Measurements from ENCODE around the gene COQ8B. TPM values are rescaled to one million over a fixed set of nuclear protein-coding genes. Genes with fewer than 3 reads are reported as not detected.

COQ8B gene
- total RNA-seq, 2 donors from 2014 or later = 61.2 to 64.4 TPM

DNA sequence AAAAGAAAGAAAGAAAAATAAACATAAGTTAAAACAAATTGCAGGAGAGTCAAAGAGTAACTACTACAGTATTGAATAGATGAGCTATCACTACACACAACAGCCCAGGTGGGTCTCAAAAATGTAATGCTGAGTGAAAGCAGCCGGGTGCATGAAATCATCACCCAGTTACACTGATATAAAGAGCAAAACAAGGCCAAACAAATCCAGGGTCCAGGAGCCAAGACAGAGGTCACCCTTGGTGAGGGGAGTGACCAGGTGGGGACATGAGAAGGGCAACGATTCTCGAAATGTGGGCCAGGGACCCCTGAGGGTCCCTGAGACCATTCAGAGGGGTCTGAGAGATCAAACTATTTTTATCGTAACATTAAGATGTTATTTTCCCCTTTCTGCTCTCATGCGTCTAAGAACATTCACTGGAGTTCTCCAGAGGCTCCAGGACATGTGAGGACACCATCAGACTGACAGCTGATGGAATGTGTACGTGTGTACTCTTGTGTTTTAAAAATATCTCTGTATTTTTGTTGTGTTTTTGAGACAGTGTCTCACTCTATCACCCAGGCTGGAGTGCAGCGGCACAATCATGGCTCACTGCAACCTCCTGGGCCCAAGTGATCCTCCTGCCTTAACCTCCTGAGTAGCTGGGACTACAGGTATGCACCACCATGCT lies 10.6 kb downstream of the COQ8B start:
- Histone ChIP-seq H3K27me3 (replicated peaks; ENCODE audit: insufficient read depth) (no peaks in the 10 kb centered on the region), H3K9me3 (no peaks in the 10 kb centered on the region), H3K36me3 (no peaks in the 10 kb centered on the region), H3K4me1 (replicated peaks) (no peaks in the 10 kb centered on the region), H3K27ac (no peak overlapping the region), H3K4me3 (no peak overlapping the region)
- 84% methylated on average over 7 of the region's 7 CpGs for WGBS
- intact Hi-C loops (cut with DNase I) = no loop called here
- no peak for DNase-seq (ENCODE audit: low spot score)
- TF ChIP-seq, protein P1, sequence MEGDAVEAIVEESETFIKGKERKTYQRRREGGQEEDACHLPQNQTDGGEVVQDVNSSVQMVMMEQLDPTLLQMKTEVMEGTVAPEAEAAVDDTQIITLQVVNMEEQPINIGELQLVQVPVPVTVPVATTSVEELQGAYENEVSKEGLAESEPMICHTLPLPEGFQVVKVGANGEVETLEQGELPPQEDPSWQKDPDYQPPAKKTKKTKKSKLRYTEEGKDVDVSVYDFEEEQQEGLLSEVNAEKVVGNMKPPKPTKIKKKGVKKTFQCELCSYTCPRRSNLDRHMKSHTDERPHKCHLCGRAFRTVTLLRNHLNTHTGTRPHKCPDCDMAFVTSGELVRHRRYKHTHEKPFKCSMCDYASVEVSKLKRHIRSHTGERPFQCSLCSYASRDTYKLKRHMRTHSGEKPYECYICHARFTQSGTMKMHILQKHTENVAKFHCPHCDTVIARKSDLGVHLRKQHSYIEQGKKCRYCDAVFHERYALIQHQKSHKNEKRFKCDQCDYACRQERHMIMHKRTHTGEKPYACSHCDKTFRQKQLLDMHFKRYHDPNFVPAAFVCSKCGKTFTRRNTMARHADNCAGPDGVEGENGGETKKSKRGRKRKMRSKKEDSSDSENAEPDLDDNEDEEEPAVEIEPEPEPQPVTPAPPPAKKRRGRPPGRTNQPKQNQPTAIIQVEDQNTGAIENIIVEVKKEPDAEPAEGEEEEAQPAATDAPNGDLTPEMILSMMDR (IDR thresholded peaks at IDR 0.05) = no peak
- TF ChIP-seq POLR2A (IDR thresholded peaks at IDR 0.05) = no peak
- TF ChIP-seq POLR2AphosphoS5 (IDR thresholded peaks at IDR 0.05) = no peak

DNA sequence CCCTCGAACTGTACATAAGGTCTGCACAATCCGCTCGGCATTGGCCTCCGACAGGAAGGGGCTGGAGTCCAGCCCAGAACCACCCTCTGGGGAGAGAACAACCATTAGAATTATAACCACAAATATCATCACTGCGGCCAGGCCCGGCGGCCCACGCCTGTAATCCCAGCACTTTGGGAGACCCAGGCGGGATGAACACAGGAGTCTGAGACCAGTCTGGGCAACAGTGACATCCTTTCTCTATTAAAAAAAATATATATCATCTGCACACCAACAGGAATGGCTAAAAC lies 11.4 kb downstream of the COQ8B start:
- TF ChIP-seq POLR2AphosphoS5 (IDR thresholded peaks at IDR 0.05) = no peak
- TF ChIP-seq, protein P1 (IDR thresholded peaks at IDR 0.05) = no peak
- no peak for TF ChIP-seq POLR2A (IDR thresholded peaks at IDR 0.05)
- no peak overlapping the region for H3K4me3 ChIP-seq
- intact Hi-C loops (cut with DNase I) = no loop called here
- WGBS = 79% methylated on average over 8 of the region's 9 CpGs
- no peak for DNase-seq (ENCODE audit: low spot score)
- H3K4me1 ChIP-seq (replicated peaks) = no peaks in the 10 kb centered on the region
- no peaks in the 10 kb centered on the region for H3K9me3 ChIP-seq
- no peaks in the 10 kb centered on the region for H3K27me3 ChIP-seq (replicated peaks; ENCODE audit: insufficient read depth)
- H3K36me3 ChIP-seq = no peaks in the 10 kb centered on the region
- no peak overlapping the region for H3K27ac ChIP-seq

DNA sequence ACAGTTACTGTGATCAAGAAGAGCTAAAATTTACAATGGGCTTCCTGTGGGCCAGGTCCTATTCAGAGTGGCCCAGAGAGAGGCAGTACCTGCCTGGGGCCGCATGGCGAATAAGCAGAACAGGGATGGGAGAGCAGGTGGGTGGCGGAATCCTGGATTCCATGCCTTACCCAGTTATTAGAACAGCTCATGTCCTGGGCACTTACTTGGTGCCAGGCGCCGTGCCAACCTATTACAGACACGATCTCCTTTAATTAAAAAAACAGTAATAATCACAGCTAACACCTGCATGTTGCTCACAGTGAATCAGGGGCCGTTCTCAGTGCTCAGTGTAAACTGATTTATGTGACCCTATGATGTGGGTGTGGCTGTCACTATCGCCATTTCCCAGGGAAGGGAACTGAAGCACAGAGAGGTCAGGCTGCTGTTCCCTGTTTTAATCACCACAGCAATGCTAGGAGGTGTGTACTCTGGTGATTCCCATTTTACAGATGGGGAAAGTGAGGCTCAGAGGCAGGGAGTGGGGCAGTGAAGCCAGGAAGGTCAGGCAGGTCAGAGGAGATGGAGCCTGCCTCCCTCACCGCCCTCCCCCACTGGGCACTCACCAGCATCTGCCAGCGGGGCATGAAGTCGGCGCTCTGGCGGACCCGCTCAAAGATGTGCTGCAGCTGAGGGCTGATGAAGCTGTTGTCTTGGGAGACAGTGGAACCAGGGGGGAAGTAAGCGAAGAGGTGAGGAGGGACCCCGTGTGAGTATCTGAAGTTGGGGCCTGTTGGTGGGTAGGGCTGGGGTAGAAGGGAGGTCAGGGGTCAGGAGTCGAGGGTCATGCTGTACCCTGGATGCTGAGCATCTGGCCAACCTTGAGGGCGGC lies 12.0 kb downstream of the COQ8B start:
- Histone ChIP-seq H3K9me3 (no peaks in the 10 kb centered on the region), H3K27me3 (replicated peaks; ENCODE audit: insufficient read depth) (no peaks in the 10 kb centered on the region), H3K36me3 (no peaks in the 10 kb centered on the region), H3K27ac (no peak overlapping the region), H3K4me1 (replicated peaks) (no peaks in the 10 kb centered on the region), H3K4me3 (no peak overlapping the region)
- DNase-seq (ENCODE audit: low spot score) = no peak
- WGBS = 89% methylated on average over 18 of the region's 18 CpGs
- intact Hi-C loops (cut with DNase I) = no loop called here
- no peak for TF ChIP-seq POLR2A (IDR thresholded peaks at IDR 0.05)
- TF ChIP-seq POLR2AphosphoS5 (IDR thresholded peaks at IDR 0.05) = no peak
- TF ChIP-seq, protein P1 (IDR thresholded peaks at IDR 0.05) = no peak

DNA sequence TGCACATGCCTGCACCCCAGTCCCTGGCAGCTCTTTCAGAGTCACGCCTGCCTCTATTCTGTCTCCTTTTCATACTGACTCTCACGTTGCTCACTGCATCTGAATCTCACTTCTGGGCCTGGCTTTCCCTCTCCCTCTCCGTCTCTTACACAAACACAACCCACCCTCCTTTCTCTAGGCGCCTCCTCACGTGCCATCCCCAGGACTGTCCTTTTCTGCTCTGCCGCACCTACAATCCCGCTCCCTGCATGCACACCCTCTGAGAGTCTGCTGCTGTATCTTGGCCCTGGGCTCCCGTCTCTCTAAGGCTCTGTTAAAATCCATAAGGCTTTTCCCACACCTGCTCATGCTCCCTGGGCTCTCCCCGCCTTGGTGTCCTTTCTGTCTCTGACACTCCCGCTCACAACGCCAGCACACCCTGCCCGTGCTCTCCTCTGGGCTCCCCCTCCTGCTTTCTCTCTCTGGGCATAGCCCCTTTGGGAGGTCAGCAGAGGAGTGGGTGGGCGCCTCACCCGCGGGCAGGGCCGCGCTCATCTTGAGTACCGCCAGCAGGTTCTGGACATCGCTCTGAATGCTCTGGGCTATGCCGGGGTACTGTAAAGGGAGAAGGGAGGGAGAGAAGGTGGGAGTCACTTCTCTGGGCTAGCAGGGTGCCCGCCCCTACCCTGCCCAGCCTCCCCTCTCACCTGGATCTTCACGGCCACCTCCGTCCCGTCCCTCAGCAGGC lies 13.5 kb downstream of the COQ8B start:
- DNase-seq (ENCODE audit: low spot score) = no peak
- 85% methylated on average over 24 of the region's 24 CpGs for WGBS
- H3K27me3 ChIP-seq (replicated peaks; ENCODE audit: insufficient read depth) = no peaks in the 10 kb centered on the region
- H3K9me3 ChIP-seq = no peaks in the 10 kb centered on the region
- H3K27ac ChIP-seq = no peak overlapping the region
- TF ChIP-seq, protein P1 (IDR thresholded peaks at IDR 0.05) = no peak
- TF ChIP-seq POLR2A (IDR thresholded peaks at IDR 0.05) = no peak
- TF ChIP-seq POLR2AphosphoS5 (IDR thresholded peaks at IDR 0.05) = no peak
- no peaks in the 10 kb centered on the region for H3K36me3 ChIP-seq
- no peak overlapping the region for H3K4me3 ChIP-seq
- H3K4me1 ChIP-seq (replicated peaks) = no peaks in the 10 kb centered on the region
- intact Hi-C loops (cut with DNase I) = no loop called here
